Measurements from ENCODE around the gene GRIA1.

Gene GRIA1

GRCh38 chr5:153659039-153659736 is 168.7 kb downstream of the GRIA1 start:
- DNase-seq (ENCODE audit: low read depth) = no peak

GRCh38 chr5:153660919-153661318 is 170.4 kb downstream of the GRIA1 start:
- no peak for DNase-seq (ENCODE audit: low read depth)

GRCh38 chr5:153661897-153662296 is 171.4 kb downstream of the GRIA1 start:
- no peak for DNase-seq (ENCODE audit: low read depth)

- no peak for DNase-seq (ENCODE audit: low read depth)
Observed at GRCh38 chr5:153670101-153670500, 179.6 kb downstream of the GRIA1 start.

- DNase-seq (ENCODE audit: low read depth) = no peak
Observed at GRCh38 chr5:153671653-153672346, 181.3 kb downstream of the GRIA1 start.

- no peak for DNase-seq (ENCODE audit: low read depth)
Observed at GRCh38 chr5:153672347-153673090, 182.0 kb downstream of the GRIA1 start.

GRCh38 chr5:153674356-153674755 is 183.9 kb downstream of the GRIA1 start:
- DNase-seq (ENCODE audit: low read depth) = no peak

- DNase-seq (ENCODE audit: low read depth) = no peak
Observed at GRCh38 chr5:153676406-153676805, 185.9 kb downstream of the GRIA1 start.

GRCh38 chr5:153676821-153677220 is 186.4 kb downstream of the GRIA1 start:
- no peak for DNase-seq (ENCODE audit: low read depth)

GRCh38 chr5:153678617-153679329 is 188.3 kb downstream of the GRIA1 start:
- no peak for DNase-seq (ENCODE audit: low read depth)

GRCh38 chr5:153690236-153690635 is 199.8 kb downstream of the GRIA1 start:
- DNase-seq (ENCODE audit: low read depth) = no peak

- DNase-seq (ENCODE audit: low read depth) = no peak
Observed at GRCh38 chr5:153696256-153696655, 205.8 kb downstream of the GRIA1 start.

- no peak for DNase-seq (ENCODE audit: low read depth)
Observed at GRCh38 chr5:153699035-153699434, 208.6 kb downstream of the GRIA1 start.

- DNase-seq (ENCODE audit: low read depth) = no peak
Observed at GRCh38 chr5:153700940-153701339, 210.5 kb downstream of the GRIA1 start.

GRCh38 chr5:153702265-153702664 is 211.8 kb downstream of the GRIA1 start:
- no peak for DNase-seq (ENCODE audit: low read depth)

GRCh38 chr5:153704110-153704509 is 213.6 kb downstream of the GRIA1 start:
- DNase-seq (ENCODE audit: low read depth) = no peak

GRCh38 chr5:153707626-153708025 is 217.2 kb downstream of the GRIA1 start:
- no peak for DNase-seq (ENCODE audit: low read depth)

GRCh38 chr5:153711755-153712154 is 221.3 kb downstream of the GRIA1 start:
- no peak for DNase-seq (ENCODE audit: low read depth)

- DNase-seq (ENCODE audit: low read depth) = no peak
Observed at GRCh38 chr5:153712946-153713345, 222.5 kb downstream of the GRIA1 start.

- DNase-seq (ENCODE audit: low read depth) = no peak
Observed at GRCh38 chr5:153713943-153714342, 223.5 kb downstream of the GRIA1 start.

GRCh38 chr5:153714798-153715197 is 224.3 kb downstream of the GRIA1 start:
- no peak for DNase-seq (ENCODE audit: low read depth)

- no peak for DNase-seq (ENCODE audit: low read depth)
Observed at GRCh38 chr5:153717287-153717686, 226.8 kb downstream of the GRIA1 start.
